ENCODE measurements around the gene FRYL. TPM values are rescaled to one million over a fixed set of nuclear protein-coding genes. Genes with fewer than 3 reads are reported as not detected.

The FRYL gene
- total and polyA plus RNA-seq, 12 donors = 16.5 to 64.4 (median 41.1) TPM

- DNase-seq = no peak
- 69 to 88% (median 85%) methylated on average over 1 of the region's 1 CpG for WGBS, 4 donors
- no peaks in the 10 kb centered on the region for H3K4me1 ChIP-seq (replicated peaks in 1 of 2)
- TF ChIP-seq POLR2A (IDR thresholded peaks at IDR 0.05) = no peak
- no peak for TF ChIP-seq CTCF (IDR thresholded peaks at IDR 0.05)
- no peak overlapping the region for H3K4me3 ChIP-seq
- intact Hi-C loops (cut with DNase I) = no loop called here
- peaks cover 0 to 7% of the 10 kb centered on the region in 2 donors for H3K36me3 ChIP-seq (replicated peaks in 1 of 2)
- no peaks in the 10 kb centered on the region for H3K27me3 ChIP-seq
- no peak overlapping the region for H3K27ac ChIP-seq
- no peaks in the 10 kb centered on the region for H3K9me3 ChIP-seq (replicated peaks in 1 of 3)
Measured at GRCh38 chr4:48504352-48504751, 275.7 kb downstream of the FRYL start.

DNA sequence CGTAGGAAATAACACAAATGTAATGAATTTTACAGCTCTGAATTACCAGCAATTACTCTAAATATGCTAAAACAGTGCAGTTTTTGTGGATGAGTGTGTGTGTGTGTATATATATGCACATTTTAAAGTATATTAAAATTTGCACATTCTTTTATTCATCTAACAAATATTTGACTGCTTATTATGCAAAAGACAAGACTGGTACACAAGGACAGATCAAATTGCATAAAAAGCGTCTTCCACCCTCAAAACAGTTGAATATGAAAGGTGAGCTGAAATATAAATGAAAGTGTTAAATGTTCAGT, 276.1 kb downstream of the FRYL start:
- intact Hi-C loops (cut with DNase I) = no loop called here

GRCh38 chr4:48503233-48504025, 276.6 kb downstream of the FRYL start:
- no peak for TF ChIP-seq CTCF (IDR thresholded peaks at IDR 0.05)
- no peak for TF ChIP-seq POLR2A (IDR thresholded peaks at IDR 0.05)
- peaks cover 0 to 8% of the 10 kb centered on the region in 2 donors for H3K36me3 ChIP-seq (replicated peaks in 1 of 2)
- no peak for DNase-seq
- H3K4me3 ChIP-seq = no peak overlapping the region
- no peak overlapping the region for H3K27ac ChIP-seq
- H3K27me3 ChIP-seq = no peaks in the 10 kb centered on the region
- no peaks in the 10 kb centered on the region for H3K9me3 ChIP-seq (replicated peaks in 1 of 3)
- no peaks in the 10 kb centered on the region for H3K4me1 ChIP-seq (replicated peaks in 1 of 2)
- 64 to 70% (median 68%) methylated on average over 4 of the region's 4 CpGs for WGBS, 4 donors
- intact Hi-C loops (cut with DNase I) = no loop called here

More for the DNA sequence above, 276.1 kb downstream of the FRYL start:
- Histone ChIP-seq H3K27me3 (no peaks in the 10 kb centered on the region), H3K36me3 (replicated peaks in 1 of 2) (peaks cover 0 to 7% of the 10 kb centered on the region in 2 donors), H3K4me3 (no peak overlapping the region), H3K27ac (no peak overlapping the region), H3K9me3 (replicated peaks in 1 of 3) (no peaks in the 10 kb centered on the region), H3K4me1 (replicated peaks in 1 of 2) (no peaks in the 10 kb centered on the region)
- 93 to 100% (median 95%) methylated on average over 2 of the region's 2 CpGs for WGBS, 4 donors
- no peak for DNase-seq
- TF ChIP-seq CTCF (IDR thresholded peaks at IDR 0.05) (no peak), POLR2A (IDR thresholded peaks at IDR 0.05) (no peak)

DNA sequence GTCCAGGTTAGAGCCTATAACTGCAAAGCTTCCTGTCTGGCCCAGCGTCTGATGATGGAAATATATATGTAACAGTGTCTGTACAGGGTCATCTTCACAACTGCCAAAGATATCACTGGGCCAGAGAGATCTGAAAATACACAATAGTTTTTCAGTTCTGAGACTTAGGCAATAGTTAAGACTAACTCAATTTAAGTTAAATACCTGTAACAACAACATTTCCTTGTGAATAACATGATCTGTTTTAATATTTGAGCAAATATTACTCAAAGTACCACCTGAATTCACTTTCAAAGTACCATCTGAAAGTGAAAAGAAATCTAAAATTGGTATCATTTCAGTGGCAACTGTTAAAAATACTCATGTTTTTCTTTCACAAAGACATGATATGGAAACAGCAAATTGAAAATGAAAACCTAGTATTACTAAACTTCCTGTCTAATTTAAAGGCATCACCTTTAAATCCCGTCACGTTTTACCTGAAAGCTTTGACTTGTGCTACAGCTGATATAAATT, 280.5 kb downstream of the FRYL start:
- 90 to 95% (median 91%) methylated on average over 3 of the region's 3 CpGs for WGBS, 4 donors
- no peak overlapping the region for H3K4me3 ChIP-seq
- no peak overlapping the region for H3K27ac ChIP-seq
- H3K27me3 ChIP-seq = no peaks in the 10 kb centered on the region
- no peak for TF ChIP-seq CTCF (IDR thresholded peaks at IDR 0.05)
- no peak for TF ChIP-seq POLR2A (IDR thresholded peaks at IDR 0.05)
- DNase-seq = no peak
- no peaks in the 10 kb centered on the region for H3K9me3 ChIP-seq (replicated peaks in 1 of 3)
- peaks cover 0 to 13% of the 10 kb centered on the region in 2 donors for H3K36me3 ChIP-seq (replicated peaks in 1 of 2)
- intact Hi-C loops (cut with DNase I) = no loop called here
- H3K4me1 ChIP-seq (replicated peaks in 1 of 2) = no peaks in the 10 kb centered on the region

Data from adrenal gland (tissue), 12 donors.